ENCODE data around the gene IMPA2.

- TF ChIP-seq CTCF (conservative IDR thresholded peaks at IDR 0.05; ENCODE audit: low read depth, low read length) (no peak), EZH2 (IDR thresholded peaks at IDR 0.05; ENCODE audit: borderline replicate concordance, low read depth, low read length, poor library complexity, severe bottlenecking) (no peak)
These were observed 27.7 kb downstream of the IMPA2 start for GRCh38 chr18:12008842-12009580.

Data from A673 (cell line).